ENCODE data around the gene HNRNPCL1. TPM values are rescaled to one million over a fixed set of nuclear protein-coding genes. Genes with fewer than 3 reads are reported as not detected.

The HNRNPCL1 gene
- polyA plus RNA-seq, 2 of the 4 experiments (the other 2 are of a cell fraction): not detected

DNA sequence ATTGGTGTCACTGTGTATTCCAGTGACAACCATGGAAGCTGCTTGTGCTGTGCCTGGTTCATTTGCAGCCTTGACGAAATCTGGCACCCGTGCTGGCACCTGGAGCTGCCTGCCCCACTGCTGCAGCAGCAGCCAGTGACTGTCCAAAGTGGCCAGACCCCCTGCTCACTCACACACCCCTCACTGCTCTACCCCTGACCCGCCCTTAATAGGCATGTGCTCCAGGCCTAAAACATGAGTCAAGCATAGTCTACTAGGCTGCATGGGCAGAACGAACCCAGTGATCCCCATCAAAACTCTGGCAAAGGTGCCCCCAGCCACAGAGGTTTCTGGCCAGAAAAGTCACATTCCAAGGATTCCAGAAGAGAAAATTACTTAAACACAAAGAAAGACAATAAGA is 49.6 kb downstream of the HNRNPCL1 start:
- DNase-seq (ENCODE audit: low read depth in 1 of 2, low spot score in 1 of 2) (no peak), FAIRE-seq (no peak), ATAC-seq (no peak)
- Histone ChIP-seq H3K4me3 (no peak overlapping the region), H3K4me2 (no peak overlapping the region), H3K27ac (no peak overlapping the region), H3K4me1 (no peaks in the 10 kb centered on the region), H3K9me3 (no peaks in the 10 kb centered on the region)
- TF ChIP-seq HOXA7 (CRISPR knock-in tag; IDR thresholded peaks at IDR 0.05) (no peak), FOSL2 (IDR thresholded peaks at IDR 0.05) (no peak), FOSL2 (CRISPR knock-in tag; IDR thresholded peaks at IDR 0.05) (no peak), SREBF2 (IDR thresholded peaks at IDR 0.05) (no peak), EP300 (IDR thresholded peaks at IDR 0.05) (no peak), TFCP2L1 (CRISPR knock-in tag; IDR thresholded peaks at IDR 0.05) (no peak), ZFP36 (IDR thresholded peaks at IDR 0.05; ENCODE audit: borderline replicate concordance, partially characterized antibody) (no peak), NR3C1 (IDR thresholded peaks at IDR 0.05) (no peak)
- CTCF ChIA-PET: no interaction called here
- POLR2A ChIA-PET: no interaction called here
- no CpG with 5 or more reads among the region's 4 CpGs for WGBS (ENCODE audit: missing lambda C conversion rate)

Other genes with a start within 250 kb of the HNRNPCL1 start
- 79.7 and 89.1 TPM in 2 replicates for gene DHRS3, start 230.5 kb downstream of the HNRNPCL1 start, polyA plus RNA-seq (2011; rRNA removed)
- 56.9 to 78.9 TPM (median 62.7 TPM) in 3 replicates for gene DHRS3, start 230.5 kb downstream of the HNRNPCL1 start, polyA plus RNA-seq (2017; fragmentation: RNase III; extraction: RNeasy Plus Mini Kit Qiagen cat#74134 plus additional on column Dnase treatment)
- not detected in 2 replicates for gene AADACL4, start 204.6 kb downstream of the HNRNPCL1 start, polyA plus RNA-seq (2011; rRNA removed)
- gene AADACL4, start 204.6 kb downstream of the HNRNPCL1 start, polyA plus RNA-seq (2017; fragmentation: RNase III; extraction: RNeasy Plus Mini Kit Qiagen cat#74134 plus additional on column Dnase treatment): not detected in 3 replicates
- not detected in 2 replicates for gene AADACL3, start 132.6 kb downstream of the HNRNPCL1 start, polyA plus RNA-seq (2011; rRNA removed)
- gene AADACL3, start 132.6 kb downstream of the HNRNPCL1 start, polyA plus RNA-seq (2017; fragmentation: RNase III; extraction: RNeasy Plus Mini Kit Qiagen cat#74134 plus additional on column Dnase treatment): not detected in 3 replicates
- gene CFAP107, start 102.5 kb downstream of the HNRNPCL1 start, polyA plus RNA-seq (2011; rRNA removed): not detected in 2 replicates
- not detected in 3 replicates for gene CFAP107, start 102.5 kb downstream of the HNRNPCL1 start, polyA plus RNA-seq (2017; fragmentation: RNase III; extraction: RNeasy Plus Mini Kit Qiagen cat#74134 plus additional on column Dnase treatment)
- gene PRAMEF12, start 75.0 kb downstream of the HNRNPCL1 start, polyA plus RNA-seq (2011; rRNA removed): not detected in 2 replicates
- gene PRAMEF12, start 75.0 kb downstream of the HNRNPCL1 start, polyA plus RNA-seq (2017; fragmentation: RNase III; extraction: RNeasy Plus Mini Kit Qiagen cat#74134 plus additional on column Dnase treatment): not detected in 3 replicates
- not detected in 2 replicates for gene PRAMEF1, start 57.3 kb downstream of the HNRNPCL1 start, polyA plus RNA-seq (2011; rRNA removed)
- not detected in 3 replicates for gene PRAMEF1, start 57.3 kb downstream of the HNRNPCL1 start, polyA plus RNA-seq (2017; fragmentation: RNase III; extraction: RNeasy Plus Mini Kit Qiagen cat#74134 plus additional on column Dnase treatment)
- not detected in 2 replicates for gene PRAMEF11, start 17.3 kb downstream of the HNRNPCL1 start, polyA plus RNA-seq (2011; rRNA removed)
- not detected in 3 replicates for gene PRAMEF11, start 17.3 kb downstream of the HNRNPCL1 start, polyA plus RNA-seq (2017; fragmentation: RNase III; extraction: RNeasy Plus Mini Kit Qiagen cat#74134 plus additional on column Dnase treatment)
- not detected in 2 replicates for gene PRAMEF2, start 8.4 kb upstream of the HNRNPCL1 start, polyA plus RNA-seq (2011; rRNA removed)
- gene PRAMEF2, start 8.4 kb upstream of the HNRNPCL1 start, polyA plus RNA-seq (2017; fragmentation: RNase III; extraction: RNeasy Plus Mini Kit Qiagen cat#74134 plus additional on column Dnase treatment): not detected in 3 replicates
- not detected in 2 replicates for gene PRAMEF4, start 37.5 kb upstream of the HNRNPCL1 start, polyA plus RNA-seq (2011; rRNA removed)
- gene PRAMEF4, start 37.5 kb upstream of the HNRNPCL1 start, polyA plus RNA-seq (2017; fragmentation: RNase III; extraction: RNeasy Plus Mini Kit Qiagen cat#74134 plus additional on column Dnase treatment): not detected in 3 replicates
- gene PRAMEF10, start 49.5 kb upstream of the HNRNPCL1 start, polyA plus RNA-seq (2011; rRNA removed): not detected in 2 replicates
- not detected in 3 replicates for gene PRAMEF10, start 49.5 kb upstream of the HNRNPCL1 start, polyA plus RNA-seq (2017; fragmentation: RNase III; extraction: RNeasy Plus Mini Kit Qiagen cat#74134 plus additional on column Dnase treatment)
- not detected in 2 replicates for gene PRAMEF7, start 67.9 kb upstream of the HNRNPCL1 start, polyA plus RNA-seq (2011; rRNA removed)
- gene PRAMEF7, start 67.9 kb upstream of the HNRNPCL1 start, polyA plus RNA-seq (2017; fragmentation: RNase III; extraction: RNeasy Plus Mini Kit Qiagen cat#74134 plus additional on column Dnase treatment): not detected in 3 replicates
- not detected in 2 replicates for gene PRAMEF6, start 98.9 kb upstream of the HNRNPCL1 start, polyA plus RNA-seq (2011; rRNA removed)
- gene PRAMEF6, start 98.9 kb upstream of the HNRNPCL1 start, polyA plus RNA-seq (2017; fragmentation: RNase III; extraction: RNeasy Plus Mini Kit Qiagen cat#74134 plus additional on column Dnase treatment): not detected in 3 replicates
- 0.05 TPM in 1 of 2 replicates, not detected in the other for gene PRAMEF27, start 207.9 kb upstream of the HNRNPCL1 start, polyA plus RNA-seq (2011; rRNA removed)
- not detected in 3 replicates for gene PRAMEF27, start 207.9 kb upstream of the HNRNPCL1 start, polyA plus RNA-seq (2017; fragmentation: RNase III; extraction: RNeasy Plus Mini Kit Qiagen cat#74134 plus additional on column Dnase treatment)
- gene HNRNPCL3, start 212.0 kb upstream of the HNRNPCL1 start, polyA plus RNA-seq (2011; rRNA removed): not detected in 2 replicates
- not detected in 3 replicates for gene HNRNPCL3, start 212.0 kb upstream of the HNRNPCL1 start, polyA plus RNA-seq (2017; fragmentation: RNase III; extraction: RNeasy Plus Mini Kit Qiagen cat#74134 plus additional on column Dnase treatment)
- not detected in 2 replicates for gene PRAMEF25, start 222.1 kb upstream of the HNRNPCL1 start, polyA plus RNA-seq (2011; rRNA removed)
- gene PRAMEF25, start 222.1 kb upstream of the HNRNPCL1 start, polyA plus RNA-seq (2017; fragmentation: RNase III; extraction: RNeasy Plus Mini Kit Qiagen cat#74134 plus additional on column Dnase treatment): not detected in 3 replicates

All from A549 (cell line).